Uterine smooth muscle cell (primary cell): ENCODE results near the gene BCAP29. TPM values are rescaled to one million over a fixed set of nuclear protein-coding genes. Genes with fewer than 3 reads are reported as not detected.

ENCODE experiments used
- total RNA-seq: library from RNA; depleted of rRNA; stranded (reverse); fragments of >200 nt; gene quantifications from 2 replicates; pipeline ENCODE4 v1.2.3, GENCODE V29; 2014

BCAP29 gene
- total RNA-seq: 99.7 and 120 TPM in 2 replicates

GRCh38 chr7:107579885-107580715 lies at the start of gene BCAP29:
BCAP29 (plus strand) TSS chr7:107580246; CDS start chr7:107580773, 527 bp downstream.

GRCh38 chr7:107563775-107564552 lies 16.1 kb upstream of the BCAP29 start, which contains the start of the genes COG5 and DUS4L:
COG5 (minus strand) TSS chr7:107563920; CDS start chr7:107563896, 24 bp downstream.
DUS4L (plus strand) TSS chr7:107563971; CDS start chr7:107567071, 3,100 bp downstream.

GRCh38 chr7:107660381-107661080 lies 80.5 kb downstream of the BCAP29 start, which contains the start of gene SLC26A4:
SLC26A4 (plus strand) TSS chr7:107660828; CDS start chr7:107661642, 814 bp downstream.

Other genes starting within 250 kb of the BCAP29 start
- under 0.01 and 1.1 TPM in 2 replicates for gene GPR22, start 110.2 kb upstream of the BCAP29 start, total RNA-seq
- gene COG5, start 16.3 kb upstream of the BCAP29 start, total RNA-seq: 59.6 and 69.2 TPM in 2 replicates
- gene DUS4L, start 16.3 kb upstream of the BCAP29 start, total RNA-seq: 12.5 and 12.6 TPM in 2 replicates
- 0.44 and 0.50 TPM in 2 replicates for gene SLC26A4, start 80.6 kb downstream of the BCAP29 start, total RNA-seq
- 13.8 and 14.2 TPM in 2 replicates for gene CBLL1, start 163.9 kb downstream of the BCAP29 start, total RNA-seq
- gene SLC26A3, start 223.0 kb downstream of the BCAP29 start, total RNA-seq: not detected in 2 replicates